ENCODE measurements around the gene LAMA3.

LAMA3 gene

GRCh38 chr18:23683155-23683554, 6.1 kb upstream of the LAMA3 start:
- TF ChIP-seq CTCF (IDR thresholded peaks at IDR 0.05; ENCODE audit: insufficient read depth, low read depth, low read length, missing control alignments), result no peak
- no peak for DNase-seq (ENCODE audit: low read depth)
- H3K4me3 ChIP-seq (ENCODE audit: low read depth, low read length), result no peak overlapping the region

GRCh38 chr18:23683671-23684070, 5.6 kb upstream of the LAMA3 start:
- no peak for DNase-seq (ENCODE audit: low read depth)
- TF ChIP-seq CTCF (IDR thresholded peaks at IDR 0.05; ENCODE audit: insufficient read depth, low read depth, low read length, missing control alignments), result no peak
- no peak overlapping the region for H3K4me3 ChIP-seq (ENCODE audit: low read depth, low read length)

GRCh38 chr18:23684515-23685197, 4.6 kb upstream of the LAMA3 start:
- DNase-seq (ENCODE audit: low read depth), result no peak
- no peak for TF ChIP-seq CTCF (IDR thresholded peaks at IDR 0.05; ENCODE audit: insufficient read depth, low read depth, low read length, missing control alignments)
- no peak overlapping the region for H3K4me3 ChIP-seq (ENCODE audit: low read depth, low read length)

- H3K4me3 ChIP-seq (ENCODE audit: low read depth, low read length), result no peak overlapping the region
- TF ChIP-seq CTCF (IDR thresholded peaks at IDR 0.05; ENCODE audit: insufficient read depth, low read depth, low read length, missing control alignments), result no peak
- DNase-seq (ENCODE audit: low read depth), result no peak
Measured at GRCh38 chr18:23688528-23688927, 725 bp upstream of the LAMA3 start.

GRCh38 chr18:23689616-23690504, 607 bp downstream of the LAMA3 start:
- H3K4me3 ChIP-seq (ENCODE audit: low read depth, low read length), result peak overlapping the region; percentile 28
- TF ChIP-seq CTCF (IDR thresholded peaks at IDR 0.05; ENCODE audit: insufficient read depth, low read depth, low read length, missing control alignments), result no peak
- no peak for DNase-seq (ENCODE audit: low read depth)

GRCh38 chr18:23690505-23691068, 1.3 kb downstream of the LAMA3 start:
- no peak overlapping the region for H3K4me3 ChIP-seq (ENCODE audit: low read depth, low read length)
- no peak for DNase-seq (ENCODE audit: low read depth)
- TF ChIP-seq CTCF (IDR thresholded peaks at IDR 0.05; ENCODE audit: insufficient read depth, low read depth, low read length, missing control alignments), result no peak

Data from GM12865 (cell line).